WTC11 (cell line): ENCODE data around the gene KCNE1.

Experiments
- CREB1 ChIP-seq: sonication (generic); formaldehyde crosslinking; IDR thresholded peaks from 2 replicates; pipeline ENCODE4 v1.8.0; 2023; ENCODE audit warnings: mild to moderate bottlenecking, missing genetic modification reagents
- ZBTB21 ChIP-seq: sonication (generic); formaldehyde crosslinking; IDR thresholded peaks from 2 replicates; pipeline ENCODE4 v1.8.1; 2023; ENCODE audit warnings: mild to moderate bottlenecking, missing genetic modification reagents, borderline replicate concordance
- ZNF232 ChIP-seq: sonication (generic); formaldehyde crosslinking; IDR thresholded peaks from 2 replicates; pipeline ENCODE4 v1.8.0; 2022; ENCODE audit warnings: mild to moderate bottlenecking, missing genetic modification reagents
- TF ChIP-seq, protein P1 (sequence below): fragments of 200-600 bp; IDR thresholded peaks from 2 replicates; pipeline ENCODE4 v1.8.0; 2022; ENCODE audit warnings: antibody characterized with exemption
- TF ChIP-seq, protein P2 (sequence below): sonication (generic); formaldehyde crosslinking; IDR thresholded peaks from 2 replicates; pipeline ENCODE4 v1.8.1; 2023; ENCODE audit warnings: mild to moderate bottlenecking, missing genetic modification reagents, moderate library complexity
- TF ChIP-seq, protein P3 (sequence below): fragments of 250-450 bp; sonication (Bioruptor Pico); IDR thresholded peaks from 2 replicates; pipeline ENCODE4 v1.8.0; 2021; ENCODE audit warnings: mild to moderate bottlenecking
- TF ChIP-seq, protein P4 (sequence below): sonication (generic); formaldehyde crosslinking; IDR thresholded peaks from 2 replicates; pipeline ENCODE4 v1.8.1; 2023; ENCODE audit warnings: mild to moderate bottlenecking, missing genetic modification reagents, moderate library complexity
- TF ChIP-seq, protein P5 (sequence below): sonication (generic); formaldehyde crosslinking; IDR thresholded peaks from 2 replicates; pipeline ENCODE4 v1.8.0; 2022; ENCODE audit warnings: mild to moderate bottlenecking, missing genetic modification reagents

DNA sequence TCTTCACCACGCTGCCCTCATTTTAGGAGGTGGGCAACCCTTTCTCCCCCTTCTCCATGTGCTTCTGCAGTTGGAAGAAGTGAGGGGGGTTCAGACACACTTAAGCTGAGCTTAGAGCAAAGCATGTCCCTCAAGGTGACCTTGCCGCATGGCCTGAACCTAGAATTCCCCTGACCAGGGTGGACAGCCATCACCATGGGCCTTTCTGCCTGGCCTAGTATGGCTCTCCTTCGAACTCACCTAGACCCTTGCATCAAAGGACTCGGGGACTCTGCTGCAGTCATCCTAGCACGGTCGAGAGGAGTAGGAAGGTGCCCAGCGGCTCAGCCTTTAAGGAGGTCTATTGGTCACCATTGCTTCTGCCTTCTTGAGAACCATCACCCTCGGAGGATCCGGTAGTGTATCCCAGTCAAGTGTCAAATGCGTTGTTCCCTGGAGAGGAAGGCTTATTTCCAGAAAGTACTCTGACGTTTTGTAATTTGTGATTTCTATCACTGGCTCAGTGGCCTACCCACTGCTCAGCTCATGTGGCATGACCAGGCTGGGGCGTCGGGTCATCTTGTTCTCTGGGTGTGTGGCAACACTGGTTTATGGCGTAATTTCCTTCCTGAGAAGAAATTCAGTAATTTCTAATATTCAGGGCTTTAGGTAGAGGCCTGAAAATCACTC is at the start of gene KCNE1:
- TF ChIP-seq, protein P1, sequence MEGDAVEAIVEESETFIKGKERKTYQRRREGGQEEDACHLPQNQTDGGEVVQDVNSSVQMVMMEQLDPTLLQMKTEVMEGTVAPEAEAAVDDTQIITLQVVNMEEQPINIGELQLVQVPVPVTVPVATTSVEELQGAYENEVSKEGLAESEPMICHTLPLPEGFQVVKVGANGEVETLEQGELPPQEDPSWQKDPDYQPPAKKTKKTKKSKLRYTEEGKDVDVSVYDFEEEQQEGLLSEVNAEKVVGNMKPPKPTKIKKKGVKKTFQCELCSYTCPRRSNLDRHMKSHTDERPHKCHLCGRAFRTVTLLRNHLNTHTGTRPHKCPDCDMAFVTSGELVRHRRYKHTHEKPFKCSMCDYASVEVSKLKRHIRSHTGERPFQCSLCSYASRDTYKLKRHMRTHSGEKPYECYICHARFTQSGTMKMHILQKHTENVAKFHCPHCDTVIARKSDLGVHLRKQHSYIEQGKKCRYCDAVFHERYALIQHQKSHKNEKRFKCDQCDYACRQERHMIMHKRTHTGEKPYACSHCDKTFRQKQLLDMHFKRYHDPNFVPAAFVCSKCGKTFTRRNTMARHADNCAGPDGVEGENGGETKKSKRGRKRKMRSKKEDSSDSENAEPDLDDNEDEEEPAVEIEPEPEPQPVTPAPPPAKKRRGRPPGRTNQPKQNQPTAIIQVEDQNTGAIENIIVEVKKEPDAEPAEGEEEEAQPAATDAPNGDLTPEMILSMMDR, result no peak
- TF ChIP-seq CREB1 (CRISPR knock-in tag), result no peak
- TF ChIP-seq, protein P2, sequence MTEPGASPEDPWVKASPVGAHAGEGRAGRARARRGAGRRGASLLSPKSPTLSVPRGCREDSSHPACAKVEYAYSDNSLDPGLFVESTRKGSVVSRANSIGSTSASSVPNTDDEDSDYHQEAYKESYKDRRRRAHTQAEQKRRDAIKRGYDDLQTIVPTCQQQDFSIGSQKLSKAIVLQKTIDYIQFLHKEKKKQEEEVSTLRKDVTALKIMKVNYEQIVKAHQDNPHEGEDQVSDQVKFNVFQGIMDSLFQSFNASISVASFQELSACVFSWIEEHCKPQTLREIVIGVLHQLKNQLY (CRISPR knock-in tag), result no peak
- TF ChIP-seq, protein P3, sequence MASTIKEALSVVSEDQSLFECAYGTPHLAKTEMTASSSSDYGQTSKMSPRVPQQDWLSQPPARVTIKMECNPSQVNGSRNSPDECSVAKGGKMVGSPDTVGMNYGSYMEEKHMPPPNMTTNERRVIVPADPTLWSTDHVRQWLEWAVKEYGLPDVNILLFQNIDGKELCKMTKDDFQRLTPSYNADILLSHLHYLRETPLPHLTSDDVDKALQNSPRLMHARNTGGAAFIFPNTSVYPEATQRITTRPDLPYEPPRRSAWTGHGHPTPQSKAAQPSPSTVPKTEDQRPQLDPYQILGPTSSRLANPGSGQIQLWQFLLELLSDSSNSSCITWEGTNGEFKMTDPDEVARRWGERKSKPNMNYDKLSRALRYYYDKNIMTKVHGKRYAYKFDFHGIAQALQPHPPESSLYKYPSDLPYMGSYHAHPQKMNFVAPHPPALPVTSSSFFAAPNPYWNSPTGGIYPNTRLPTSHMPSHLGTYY (CRISPR knock-in tag), result no peak
- TF ChIP-seq ZNF232 (CRISPR knock-in tag), result no peak
- TF ChIP-seq, protein P4, sequence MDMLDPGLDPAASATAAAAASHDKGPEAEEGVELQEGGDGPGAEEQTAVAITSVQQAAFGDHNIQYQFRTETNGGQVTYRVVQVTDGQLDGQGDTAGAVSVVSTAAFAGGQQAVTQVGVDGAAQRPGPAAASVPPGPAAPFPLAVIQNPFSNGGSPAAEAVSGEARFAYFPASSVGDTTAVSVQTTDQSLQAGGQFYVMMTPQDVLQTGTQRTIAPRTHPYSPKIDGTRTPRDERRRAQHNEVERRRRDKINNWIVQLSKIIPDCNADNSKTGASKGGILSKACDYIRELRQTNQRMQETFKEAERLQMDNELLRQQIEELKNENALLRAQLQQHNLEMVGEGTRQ (CRISPR knock-in tag), result no peak
- TF ChIP-seq ZBTB21 (CRISPR knock-in tag), result no peak
- TF ChIP-seq, protein P5, sequence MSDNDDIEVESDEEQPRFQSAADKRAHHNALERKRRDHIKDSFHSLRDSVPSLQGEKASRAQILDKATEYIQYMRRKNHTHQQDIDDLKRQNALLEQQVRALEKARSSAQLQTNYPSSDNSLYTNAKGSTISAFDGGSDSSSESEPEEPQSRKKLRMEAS, result no peak
